HepG2 (cell line): ENCODE data around the gene TPRG1.

ENCODE experiments used
- FOXP1 ChIP-seq, 2 experiments: fragments of 450-650 bp in 1 of 2; IDR thresholded peaks; 2 replicates each; pipeline ENCODE4 v1.6.1; 2017 to 2018; ENCODE audit warnings: antibody characterized with exemption in 1 of 2
- POLR2AphosphoS5 ChIP-seq: IDR thresholded peaks from 2 replicates; pipeline ENCODE4 v1.6.1; 2012; ENCODE audit warnings: low read depth, low read length
- RBFOX2 ChIP-seq: fragments of 200-400 bp; formaldehyde crosslinking; IDR thresholded peaks from 2 replicates; pipeline ENCODE4 v1.6.1; 2017; ENCODE audit warnings: low read depth, mild to moderate bottlenecking, low read length
- ZNF567 ChIP-seq: sonication (generic); formaldehyde crosslinking; IDR thresholded peaks from 2 replicates; pipeline ENCODE4 v1.8.1; 2023; ENCODE audit warnings: mild to moderate bottlenecking, missing genetic modification reagents, borderline replicate concordance
- TF ChIP-seq, protein P1 (sequence below): sonication (generic); formaldehyde crosslinking; IDR thresholded peaks from 2 replicates; pipeline ENCODE4 v1.5.0; 2020; ENCODE audit warnings: mild to moderate bottlenecking, missing genetic modification reagents, moderate library complexity
- TF ChIP-seq, protein P2 (sequence below): sonication (generic); formaldehyde crosslinking; IDR thresholded peaks from 2 replicates; pipeline ENCODE4 v1.4.0; 2020; ENCODE audit warnings: missing genetic modification reagents

DNA sequence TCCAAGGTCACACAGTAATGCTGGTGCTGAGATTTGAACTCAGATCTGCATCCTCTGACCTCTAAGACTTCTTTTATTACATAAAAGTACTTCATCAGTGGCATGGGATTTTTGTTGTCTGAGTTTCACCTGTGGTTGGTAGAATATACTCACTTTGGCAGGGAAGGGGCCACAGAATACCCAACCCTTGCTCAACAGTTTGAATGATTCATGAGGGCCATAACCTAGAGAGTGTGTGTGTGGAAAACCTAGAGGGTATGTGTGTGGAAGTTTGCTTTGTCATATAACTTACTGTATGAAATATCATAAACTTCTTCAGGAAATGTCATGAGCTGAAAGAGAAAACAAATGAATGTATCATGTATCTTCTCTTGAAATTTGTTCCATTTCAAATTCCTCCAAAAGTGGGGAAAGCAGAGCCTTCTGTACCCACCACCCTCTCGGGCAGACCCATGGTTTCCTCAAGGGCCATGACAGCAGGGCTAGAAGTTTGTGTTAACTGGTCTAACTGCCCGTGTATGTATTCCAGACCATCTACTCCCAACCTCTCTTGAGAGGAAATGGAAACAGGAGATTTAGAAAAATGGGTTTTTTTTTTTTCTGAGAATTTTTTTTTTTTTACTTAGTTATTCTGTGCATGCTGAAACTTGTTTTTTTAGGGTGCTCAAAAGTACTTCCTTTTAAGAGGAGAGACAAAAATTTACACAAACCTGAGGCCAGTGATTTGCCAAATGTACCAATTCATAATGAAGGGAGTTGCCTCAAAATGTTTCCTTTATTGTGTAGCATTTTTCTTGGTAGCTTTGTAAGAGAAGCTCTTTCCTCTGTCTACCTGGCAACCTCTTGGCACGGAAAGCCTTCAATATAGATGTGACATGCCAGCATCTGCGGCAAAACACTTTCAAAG is 127.0 kb downstream of the TPRG1 start:
- TF ChIP-seq POLR2AphosphoS5, result no peak
- no peak for TF ChIP-seq RBFOX2
- TF ChIP-seq FOXP1 (IDR thresholded peaks at IDR 0.05), result no peak
- no peak for TF ChIP-seq FOXP1 (CRISPR knock-in tag; IDR thresholded peaks at IDR 0.05)
- TF ChIP-seq, protein P1, sequence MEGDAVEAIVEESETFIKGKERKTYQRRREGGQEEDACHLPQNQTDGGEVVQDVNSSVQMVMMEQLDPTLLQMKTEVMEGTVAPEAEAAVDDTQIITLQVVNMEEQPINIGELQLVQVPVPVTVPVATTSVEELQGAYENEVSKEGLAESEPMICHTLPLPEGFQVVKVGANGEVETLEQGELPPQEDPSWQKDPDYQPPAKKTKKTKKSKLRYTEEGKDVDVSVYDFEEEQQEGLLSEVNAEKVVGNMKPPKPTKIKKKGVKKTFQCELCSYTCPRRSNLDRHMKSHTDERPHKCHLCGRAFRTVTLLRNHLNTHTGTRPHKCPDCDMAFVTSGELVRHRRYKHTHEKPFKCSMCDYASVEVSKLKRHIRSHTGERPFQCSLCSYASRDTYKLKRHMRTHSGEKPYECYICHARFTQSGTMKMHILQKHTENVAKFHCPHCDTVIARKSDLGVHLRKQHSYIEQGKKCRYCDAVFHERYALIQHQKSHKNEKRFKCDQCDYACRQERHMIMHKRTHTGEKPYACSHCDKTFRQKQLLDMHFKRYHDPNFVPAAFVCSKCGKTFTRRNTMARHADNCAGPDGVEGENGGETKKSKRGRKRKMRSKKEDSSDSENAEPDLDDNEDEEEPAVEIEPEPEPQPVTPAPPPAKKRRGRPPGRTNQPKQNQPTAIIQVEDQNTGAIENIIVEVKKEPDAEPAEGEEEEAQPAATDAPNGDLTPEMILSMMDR, result no peak
- TF ChIP-seq ZNF567 (CRISPR knock-in tag), result no peak
- TF ChIP-seq, protein P2, sequence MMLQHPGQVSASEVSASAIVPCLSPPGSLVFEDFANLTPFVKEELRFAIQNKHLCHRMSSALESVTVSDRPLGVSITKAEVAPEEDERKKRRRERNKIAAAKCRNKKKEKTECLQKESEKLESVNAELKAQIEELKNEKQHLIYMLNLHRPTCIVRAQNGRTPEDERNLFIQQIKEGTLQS (CRISPR knock-in tag), result no peak
